ENCODE data around the gene NFIA.

- TF ChIP-seq EP300 (IDR thresholded peaks at IDR 0.05) (no peak), CTCF (IDR thresholded peaks at IDR 0.05) (no peak)
Measured at GRCh38 chr1:61056196-61056572, 26.2 kb upstream of the NFIA start.

Measured in esophagus muscularis mucosa (tissue), 3 donors.